Neural cell (in vitro differentiated cells): Measurements from ENCODE around the gene STMP1. TPM values are rescaled to one million over a fixed set of nuclear protein-coding genes. Genes with fewer than 3 reads are reported as not detected.

Experiments used
- H2AFZ ChIP-seq: fragments of 200-600, 300-800 bp; sonication (generic), shearing (Covaris generic); 2 replicates; pipeline ENCODE4 v1.6.0; 2014; ENCODE audit warnings: low read depth, mild to moderate bottlenecking, antibody characterized with exemption, low read length, moderate library complexity
- H3F3A ChIP-seq: fragments of 200-600 bp; shearing (Covaris generic); 2 replicates; pipeline ENCODE4 v1.6.1; 2016; ENCODE audit warnings: mild to moderate bottlenecking, moderate library complexity, mixed read lengths, antibody characterized with exemption, low read length; ENCODE audit not compliant: insufficient read depth, poor library complexity, severe bottlenecking
- H3K27ac ChIP-seq: fragments of 200-600, 300-800 bp; sonication (generic), shearing (Covaris generic); 2 replicates; pipeline ENCODE4 v1.5.1; 2014; ENCODE audit warnings: mild to moderate bottlenecking, low read length, moderate library complexity
- H3K27me3 ChIP-seq: fragments of 300-800, 200-600 bp; sonication (generic), shearing (Covaris generic); 2 replicates; pipeline ENCODE4 v1.6.0; 2014; ENCODE audit warnings: mild to moderate bottlenecking, low read depth, low read length, moderate library complexity; ENCODE audit not compliant: insufficient read depth
- H3K36me3 ChIP-seq: fragments of 300-800, 200-600 bp; sonication (generic), shearing (Covaris generic); 2 replicates; pipeline ENCODE4 v1.5.1; 2014; ENCODE audit warnings: mild to moderate bottlenecking, antibody characterized with exemption, low read length, moderate library complexity; ENCODE audit not compliant: insufficient read depth
- H3K4me2 ChIP-seq: fragments of 300-800, 200-600 bp; sonication (generic), shearing (Covaris generic); 2 replicates; pipeline ENCODE4 v1.6.0; 2014; ENCODE audit warnings: mild to moderate bottlenecking, low read length
- H3K4me3 ChIP-seq: fragments of 300-800, 200-600 bp; sonication (generic), shearing (Covaris generic); 2 replicates; pipeline ENCODE4 v1.5.1; 2014; ENCODE audit warnings: mild to moderate bottlenecking, low read length, moderate library complexity
- H3K79me2 ChIP-seq: fragments of 200-600 bp; shearing (Covaris generic); replicated peaks from 2 replicates; pipeline ENCODE4 v1.6.0; 2014; ENCODE audit warnings: mild to moderate bottlenecking, low read length, moderate library complexity; ENCODE audit not compliant: insufficient read depth
- H3K9ac ChIP-seq: fragments of 300-800, 200-600 bp; sonication (generic), shearing (Covaris generic); 2 replicates; pipeline ENCODE4 v1.6.1; 2016; ENCODE audit warnings: mild to moderate bottlenecking, low read length, mixed read lengths
- H3K9me2 ChIP-seq: fragments of 200-600 bp; shearing (Covaris generic); 2 replicates; pipeline ENCODE4 v1.6.1; 2016; ENCODE audit warnings: mild to moderate bottlenecking, low read length, mixed read lengths; ENCODE audit not compliant: insufficient read depth
- H3K9me3 ChIP-seq: fragments of 200-600, 300-800 bp; sonication (generic), shearing (Covaris generic); 2 replicates; pipeline ENCODE4 v1.6.1; 2016; ENCODE audit warnings: mild to moderate bottlenecking, mixed run types, low read length, moderate library complexity, mixed read lengths
- H4K20me1 ChIP-seq: fragments of 200-600 bp; shearing (Covaris generic); 2 replicates; pipeline ENCODE4 v1.6.1; 2016; ENCODE audit warnings: mild to moderate bottlenecking, mixed run types; ENCODE audit not compliant: insufficient read depth
- CTCF ChIP-seq: fragments of 450-650 bp; IDR thresholded peaks from 2 replicates; pipeline ENCODE4 v1.5.1; 2014; ENCODE audit warnings: antibody characterized with exemption, mild to moderate bottlenecking, moderate library complexity; ENCODE audit not compliant: poor library complexity, severe bottlenecking
- EP300 ChIP-seq: fragments of 450-650 bp; conservative IDR thresholded peaks from 2 replicates; pipeline ENCODE4 v1.6.1; 2014; ENCODE audit warnings: antibody characterized with exemption, mild to moderate bottlenecking, moderate library complexity; ENCODE audit not compliant: poor library complexity, severe bottlenecking
- EZH2 ChIP-seq: fragments of 200-600, 300-800 bp; shearing (Covaris generic), sonication (generic); IDR thresholded peaks from 2 replicates; pipeline ENCODE4 v1.6.1; 2014; ENCODE audit warnings: antibody characterized with exemption, low read length, borderline replicate concordance, mild to moderate bottlenecking; ENCODE audit not compliant: insufficient read depth, poor library complexity, severe bottlenecking
- MXI1 ChIP-seq: fragments of 450-650 bp; conservative IDR thresholded peaks from 2 replicates; pipeline ENCODE4 v1.6.1; 2014; ENCODE audit warnings: antibody characterized with exemption, mild to moderate bottlenecking; ENCODE audit not compliant: poor library complexity, severe bottlenecking
- POLR2AphosphoS5 ChIP-seq: IDR thresholded peaks from 2 replicates; pipeline ENCODE4 v1.6.1; 2012
- RAD21 ChIP-seq: fragments of 450-650 bp; conservative IDR thresholded peaks from 2 replicates; pipeline ENCODE4 v1.6.1; 2014; ENCODE audit warnings: antibody characterized with exemption, mild to moderate bottlenecking, moderate library complexity
- REST ChIP-seq: IDR thresholded peaks from 2 replicates; pipeline ENCODE4 v1.6.1; 2012; ENCODE audit warnings: borderline replicate concordance
- SMC3 ChIP-seq: fragments of 450-650 bp; conservative IDR thresholded peaks from 2 replicates; pipeline ENCODE4 v1.6.1; 2014; ENCODE audit warnings: antibody characterized with exemption, mild to moderate bottlenecking, moderate library complexity; ENCODE audit not compliant: poor library complexity
- TAF1 ChIP-seq: IDR thresholded peaks from 2 replicates; pipeline ENCODE4 v1.6.1; 2012; ENCODE audit warnings: low read depth
- polyA plus RNA-seq: library from polyadenylated mRNA; depleted of rRNA; stranded (reverse); fragments of >200 nt; gene quantifications from 2 replicates; pipeline ENCODE4 v1.2.3, GENCODE V29; 2014

Gene STMP1
- polyA plus RNA-seq, 1 donor from 2014 or later: 81.6 TPM

GRCh38 chr7:135682191-135682590, 19.9 kb downstream of the STMP1 start:
- Histone ChIP-seq H3K9me2 (no peaks in the 10 kb centered on the region), H3K36me3 (no peaks in the 10 kb centered on the region), H3K9me3 (no peaks in the 10 kb centered on the region), H2AFZ (no peak overlapping the region), H3K9ac (no peak overlapping the region), H3K27ac (no peak overlapping the region), H3K27me3 (no peaks in the 10 kb centered on the region), H3K79me2 (peaks cover 3% of the 10 kb centered on the region), H3K4me3 (no peak overlapping the region), H3K4me2 (no peak overlapping the region), H4K20me1 (no peaks in the 10 kb centered on the region), H3F3A (no peaks in the 10 kb centered on the region)
- no peak for TF ChIP-seq POLR2AphosphoS5
- TF ChIP-seq CTCF: no peak
- no peak for TF ChIP-seq RAD21
- TF ChIP-seq EP300: no peak
- TF ChIP-seq REST: no peak
- TF ChIP-seq TAF1: no peak
- TF ChIP-seq SMC3: no peak
- TF ChIP-seq EZH2: no peak
- no peak for TF ChIP-seq MXI1

- Histone ChIP-seq H3K27ac (no peak overlapping the region), H3K9me2 (no peaks in the 10 kb centered on the region), H3K9ac (no peak overlapping the region), H3K36me3 (no peaks in the 10 kb centered on the region), H3K79me2 (peaks cover 1% of the 10 kb centered on the region), H3K4me2 (no peak overlapping the region), H3F3A (no peaks in the 10 kb centered on the region), H2AFZ (no peak overlapping the region), H4K20me1 (no peaks in the 10 kb centered on the region), H3K9me3 (no peaks in the 10 kb centered on the region), H3K27me3 (no peaks in the 10 kb centered on the region), H3K4me3 (no peak overlapping the region)
- no peak for TF ChIP-seq EP300
Measured at GRCh38 chr7:135683609-135684008, 21.3 kb downstream of the STMP1 start.

GRCh38 chr7:135684136-135684535, 21.8 kb downstream of the STMP1 start:
- no peaks in the 10 kb centered on the region for H3K27me3 ChIP-seq

More at GRCh38 chr7:135684136-135684535, 21.8 kb downstream of the STMP1 start:
- TF ChIP-seq TAF1 (no peak), REST (no peak)
- Histone ChIP-seq H2AFZ (no peak overlapping the region), H3K9me3 (no peaks in the 10 kb centered on the region), H3K4me2 (no peak overlapping the region), H3K79me2 (no peaks in the 10 kb centered on the region), H3K9me2 (no peaks in the 10 kb centered on the region), H3K9ac (no peak overlapping the region), H3F3A (no peaks in the 10 kb centered on the region), H3K4me3 (no peak overlapping the region), H4K20me1 (no peaks in the 10 kb centered on the region), H3K36me3 (no peaks in the 10 kb centered on the region), H3K27ac (no peak overlapping the region)
